Ascending aorta (tissue), 2 donors: ENCODE data around the gene HDAC10. TPM values are rescaled to one million over a fixed set of nuclear protein-coding genes. Genes with fewer than 3 reads are reported as not detected.

Experiments used
- DNase-seq, 2 donors: peaks; one replicate each; pipeline ENCODE4 v3.0.0-alpha.2; 2019; ENCODE audit warnings: low spot score in 2 of 2
- H3K27ac ChIP-seq, 2 donors: fragments of 200-600 bp; sonication (generic); one replicate each; pipeline ENCODE4 v1.5.1; 2016 to 2017; ENCODE audit warnings: mild to moderate bottlenecking in 1 of 2
- H3K27me3 ChIP-seq: fragments of 200-600 bp; sonication (generic); one replicate; pipeline ENCODE4 v1.5.1; 2017
- H3K36me3 ChIP-seq, 2 donors: fragments of 200-600 bp; sonication (generic); one replicate each; pipeline ENCODE4 v1.5.1; 2016
- H3K4me1 ChIP-seq, 2 donors: fragments of 200-600 bp; sonication (generic); one replicate each; pipeline ENCODE4 v1.5.1; 2016 to 2017; ENCODE audit warnings: mild to moderate bottlenecking in 1 of 2
- H3K4me3 ChIP-seq, 2 donors: fragments of 200-600 bp; sonication (generic); one replicate each; pipeline ENCODE4 v1.5.1; 2016 to 2017; ENCODE audit warnings: mild to moderate bottlenecking in 1 of 2
- H3K9me3 ChIP-seq, 2 donors: fragments of 200-600 bp; sonication (generic); one replicate each; pipeline ENCODE4 v1.5.1; 2016
- intact Hi-C: fragments of 100-400 bp; cut with DNase I; formaldehyde crosslinking; loops from one replicate; pipeline ENCODE4 v1.15.1; 2023
- total RNA-seq: library from RNA; depleted of rRNA; stranded (reverse); fragments of >200 nt; gene quantifications from one replicate; pipeline ENCODE4 v1.1.0, GENCODE V29; 2016
- TF ChIP-seq, protein P1 (sequence below), 3 experiments: fragments of 200-600 bp in 2 of 3; fragments of 450-650 bp in 1 of 3; sonication (generic) in 2 of 3; IDR thresholded peaks; one replicate each; pipeline ENCODE4 v1.5.1; 2016 to 2019; ENCODE audit warnings: antibody characterized with exemption in 3 of 3, mild to moderate bottlenecking in 1 of 3, moderate library complexity in 1 of 3

The HDAC10 gene
- total RNA-seq, 1 donor from 2014 or later = 73.2 TPM

DNA sequence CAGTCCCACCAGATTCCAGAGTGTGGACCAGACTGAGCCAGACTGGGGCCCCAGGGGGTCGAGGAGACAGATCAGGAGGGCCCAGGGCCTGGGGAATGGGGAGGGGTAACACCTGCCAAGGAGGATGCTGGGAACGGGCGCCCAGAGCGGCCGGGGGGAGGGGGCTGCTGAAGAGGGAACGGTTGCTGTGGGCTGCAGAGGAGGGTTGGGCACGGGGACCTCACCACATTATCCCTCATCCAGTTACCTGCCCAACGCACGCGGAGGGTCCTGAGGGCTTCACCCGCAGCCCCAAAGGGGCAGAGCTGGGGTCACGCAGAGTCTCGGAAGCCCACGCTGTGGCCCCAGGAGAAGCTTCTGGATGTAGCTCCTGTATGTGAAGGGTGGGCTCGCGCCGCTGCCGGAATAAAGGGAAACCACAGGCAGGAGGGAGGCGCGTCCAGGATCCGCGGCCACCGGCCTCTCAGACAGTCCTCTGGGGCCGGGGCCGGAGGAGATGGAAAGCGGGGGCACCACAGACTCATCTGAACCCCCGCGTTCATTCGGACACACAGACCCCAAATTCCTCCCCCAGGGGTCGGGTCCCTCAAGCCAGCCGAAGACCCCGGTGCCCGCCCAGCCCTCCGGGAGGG, 51.1 kb downstream of the HDAC10 start:
- Histone ChIP-seq H3K4me1 (peaks cover 13 to 14% of the 10 kb centered on the region in 2 donors), H3K27me3 (no peaks in the 10 kb centered on the region), H3K27ac (peak overlapping the region; percentile 68 to 80), H3K9me3 (no peaks in the 10 kb centered on the region), H3K4me3 (peak overlapping the region; percentile 76 to 88), H3K36me3 (peaks cover 11 to 14% of the 10 kb centered on the region in 2 donors)
- no peak for DNase-seq
- intact Hi-C loops = loop anchor here (1.0 to 5.0 kb wide), 6 partner anchors 14 to 348 kb away; partner anchors contain the start of genes ALG12, CRELD2, LMF2 and NCAPH2
- TF ChIP-seq, protein P1, sequence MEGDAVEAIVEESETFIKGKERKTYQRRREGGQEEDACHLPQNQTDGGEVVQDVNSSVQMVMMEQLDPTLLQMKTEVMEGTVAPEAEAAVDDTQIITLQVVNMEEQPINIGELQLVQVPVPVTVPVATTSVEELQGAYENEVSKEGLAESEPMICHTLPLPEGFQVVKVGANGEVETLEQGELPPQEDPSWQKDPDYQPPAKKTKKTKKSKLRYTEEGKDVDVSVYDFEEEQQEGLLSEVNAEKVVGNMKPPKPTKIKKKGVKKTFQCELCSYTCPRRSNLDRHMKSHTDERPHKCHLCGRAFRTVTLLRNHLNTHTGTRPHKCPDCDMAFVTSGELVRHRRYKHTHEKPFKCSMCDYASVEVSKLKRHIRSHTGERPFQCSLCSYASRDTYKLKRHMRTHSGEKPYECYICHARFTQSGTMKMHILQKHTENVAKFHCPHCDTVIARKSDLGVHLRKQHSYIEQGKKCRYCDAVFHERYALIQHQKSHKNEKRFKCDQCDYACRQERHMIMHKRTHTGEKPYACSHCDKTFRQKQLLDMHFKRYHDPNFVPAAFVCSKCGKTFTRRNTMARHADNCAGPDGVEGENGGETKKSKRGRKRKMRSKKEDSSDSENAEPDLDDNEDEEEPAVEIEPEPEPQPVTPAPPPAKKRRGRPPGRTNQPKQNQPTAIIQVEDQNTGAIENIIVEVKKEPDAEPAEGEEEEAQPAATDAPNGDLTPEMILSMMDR (IDR thresholded peaks at IDR 0.05) = no peak

- H3K4me3 ChIP-seq = peak overlapping the region in 1 of 2 donors; percentile 76
- H3K27ac ChIP-seq = peak overlapping the region in 1 of 2 donors; percentile 80
These were observed 51.8 kb downstream of the HDAC10 start for GRCh38 chr22:50199251-50199721.

GRCh38 chr22:50198624-50199017, 52.4 kb downstream of the HDAC10 start:
- Histone ChIP-seq H3K4me3 (no peak overlapping the region), H3K36me3 (peaks cover 23 to 28% of the 10 kb centered on the region in 2 donors), H3K27me3 (no peaks in the 10 kb centered on the region), H3K4me1 (peaks cover 13 to 14% of the 10 kb centered on the region in 2 donors), H3K9me3 (no peaks in the 10 kb centered on the region), H3K27ac (no peak overlapping the region)
- TF ChIP-seq, protein P1 (IDR thresholded peaks at IDR 0.05) = no peak
- intact Hi-C loops = no loop called here
- no peak for DNase-seq

More at GRCh38 chr22:50199251-50199721, 51.8 kb downstream of the HDAC10 start:
- peaks cover 16 to 21% of the 10 kb centered on the region in 2 donors for H3K36me3 ChIP-seq
- H3K9me3 ChIP-seq = no peaks in the 10 kb centered on the region
- peaks cover 13 to 14% of the 10 kb centered on the region in 2 donors for H3K4me1 ChIP-seq
- no peaks in the 10 kb centered on the region for H3K27me3 ChIP-seq
- TF ChIP-seq, protein P1 (IDR thresholded peaks at IDR 0.05) = no peak
- no peak for DNase-seq
- intact Hi-C loops = no loop called here

DNA sequence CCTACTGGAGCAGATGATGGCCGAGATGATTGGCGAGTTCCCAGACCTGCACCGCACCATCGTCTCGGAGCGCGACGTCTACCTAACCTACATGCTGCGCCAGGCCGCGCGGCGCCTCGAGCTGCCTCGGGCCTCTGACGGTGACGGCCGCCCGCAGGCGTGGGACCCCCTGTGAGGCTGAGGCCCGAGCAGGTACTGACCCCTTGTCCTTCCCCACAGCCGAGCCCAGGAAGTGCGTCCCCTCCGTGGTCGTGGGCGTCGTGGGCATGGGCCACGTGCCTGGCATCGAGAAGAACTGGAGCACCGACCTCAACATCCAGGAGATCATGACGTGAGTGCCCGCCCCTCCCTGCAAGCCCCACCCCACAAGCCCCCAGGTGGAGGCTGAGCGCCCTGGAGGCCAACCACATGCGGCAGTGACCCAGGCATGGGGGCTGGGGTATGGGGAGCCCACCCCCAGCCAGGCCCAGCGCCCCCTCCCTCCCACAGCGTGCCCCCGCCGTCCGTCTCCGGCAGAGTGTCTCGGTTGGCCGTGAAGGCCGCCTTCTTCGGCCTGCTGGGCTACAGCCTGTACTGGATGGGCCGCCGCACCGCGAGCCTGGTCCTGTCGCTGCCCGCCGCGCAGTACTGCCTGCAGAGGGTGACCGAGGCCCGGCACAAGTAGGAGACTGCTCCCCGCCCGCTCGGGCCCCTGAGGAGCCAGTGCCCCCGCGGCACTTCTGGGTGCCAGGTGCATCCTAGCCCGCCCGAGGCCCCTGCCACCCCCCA, 53.0 kb downstream of the HDAC10 start:
- Histone ChIP-seq H3K27me3 (no peaks in the 10 kb centered on the region), H3K9me3 (no peaks in the 10 kb centered on the region), H3K4me3 (no peak overlapping the region), H3K36me3 (peaks cover 24 to 33% of the 10 kb centered on the region in 2 donors), H3K4me1 (peaks cover 13 to 14% of the 10 kb centered on the region in 2 donors), H3K27ac (no peak overlapping the region)
- DNase-seq = no peak
- TF ChIP-seq, protein P1 (IDR thresholded peaks at IDR 0.05) = no peak
- intact Hi-C loops = no loop called here

DNA sequence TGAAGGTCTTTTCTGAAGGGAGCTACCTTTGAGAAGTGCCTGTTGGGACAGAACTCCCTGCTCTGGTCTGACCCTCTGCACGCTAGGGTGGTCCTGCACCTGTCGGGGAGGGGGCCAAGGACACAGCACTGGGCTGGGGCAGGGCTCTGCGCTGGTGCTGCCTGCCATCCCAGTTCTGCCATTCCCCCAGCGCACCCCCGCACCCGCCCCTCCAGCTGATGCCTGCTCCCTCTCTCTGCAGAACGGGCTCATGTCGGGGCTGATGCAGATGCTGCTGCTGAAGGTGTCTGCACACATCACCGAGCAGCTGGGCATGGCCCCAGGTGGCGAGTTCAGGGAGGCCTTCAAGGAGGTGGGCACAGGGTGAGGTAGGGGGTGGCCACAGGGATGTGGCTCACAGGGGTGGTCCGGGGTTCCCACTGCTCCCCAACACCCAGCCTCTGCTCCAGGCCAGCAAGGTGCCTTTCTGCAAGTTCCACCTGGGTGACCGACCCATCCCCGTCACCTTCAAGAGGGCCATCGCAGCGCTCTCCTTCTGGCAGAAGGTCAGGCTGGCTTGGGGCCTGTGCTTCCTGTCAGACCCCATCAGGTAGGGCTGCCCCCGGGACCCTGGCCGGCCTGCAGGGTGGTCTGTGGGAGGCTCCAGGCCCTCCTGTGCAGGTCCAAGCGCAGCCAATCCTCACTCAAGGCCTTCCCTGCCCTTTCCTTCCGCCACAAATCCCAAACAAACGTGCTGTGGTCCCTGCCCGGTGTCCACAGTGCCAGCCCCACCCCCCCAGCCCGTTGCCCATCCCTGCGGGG, 53.9 kb downstream of the HDAC10 start:
- peaks cover 11 to 12% of the 10 kb centered on the region in 2 donors for H3K4me1 ChIP-seq
- intact Hi-C loops = no loop called here
- no peak overlapping the region for H3K4me3 ChIP-seq
- H3K27ac ChIP-seq = no peak overlapping the region
- H3K36me3 ChIP-seq = peaks cover 24 to 33% of the 10 kb centered on the region in 2 donors
- TF ChIP-seq, protein P1 (IDR thresholded peaks at IDR 0.05) = no peak
- H3K9me3 ChIP-seq = no peaks in the 10 kb centered on the region
- H3K27me3 ChIP-seq = no peaks in the 10 kb centered on the region
- DNase-seq = no peak
